GM06990 (cell line): ENCODE measurements around the gene GREB1.

ENCODE experiments used
- DNase-seq: peaks from one replicate; pipeline ENCODE4 v3.0.0-alpha.2; 2011; ENCODE audit not compliant: insufficient read length; ENCODE audit errors: extremely low read depth
- H3K27me3 ChIP-seq: replicated peaks from 2 replicates; pipeline ENCODE4 v1.6.0; 2011; ENCODE audit warnings: low read length; ENCODE audit not compliant: control insufficient read depth, insufficient read depth
- H3K36me3 ChIP-seq: 2 replicates; pipeline ENCODE4 v1.5.1; 2011; ENCODE audit warnings: low read length; ENCODE audit not compliant: control insufficient read depth, insufficient read depth
- H3K4me3 ChIP-seq: replicated peaks from 2 replicates; pipeline ENCODE4 v1.5.1; 2011; ENCODE audit warnings: low read depth, mild to moderate bottlenecking, control low read depth, low read length
- TF ChIP-seq, protein P1 (sequence below): IDR thresholded peaks from 2 replicates; pipeline ENCODE4 v1.5.1; 2011; ENCODE audit warnings: low read length, control low read depth, mild to moderate bottlenecking, inconsistent platforms; ENCODE audit not compliant: insufficient read depth, poor library complexity, severe bottlenecking

Gene GREB1

DNA sequence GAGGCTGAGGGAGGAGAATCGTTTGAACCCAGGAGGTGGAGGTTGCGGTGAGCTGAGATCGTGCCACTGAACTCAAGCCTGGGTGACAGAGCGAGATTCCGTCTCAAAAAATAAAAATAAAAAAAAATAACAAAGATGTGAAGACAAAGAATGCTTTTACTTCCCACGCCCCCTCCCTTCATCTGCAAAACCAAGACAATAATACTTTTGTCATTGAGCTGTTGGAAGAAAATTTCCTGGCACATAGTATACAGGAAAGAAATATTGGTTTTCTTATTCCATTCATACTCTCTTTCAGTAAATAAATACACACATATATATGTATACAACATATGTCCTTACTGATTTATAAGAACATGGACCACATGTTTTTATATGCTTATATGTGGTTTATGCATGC, 12.2 kb downstream of the GREB1 start:
- Histone ChIP-seq H3K27me3 (no peaks in the 10 kb centered on the region; the same call in none of the 2 replicates), H3K36me3 (no peaks in the 10 kb centered on the region), H3K4me3 (no peak overlapping the region)
- TF ChIP-seq, protein P1, sequence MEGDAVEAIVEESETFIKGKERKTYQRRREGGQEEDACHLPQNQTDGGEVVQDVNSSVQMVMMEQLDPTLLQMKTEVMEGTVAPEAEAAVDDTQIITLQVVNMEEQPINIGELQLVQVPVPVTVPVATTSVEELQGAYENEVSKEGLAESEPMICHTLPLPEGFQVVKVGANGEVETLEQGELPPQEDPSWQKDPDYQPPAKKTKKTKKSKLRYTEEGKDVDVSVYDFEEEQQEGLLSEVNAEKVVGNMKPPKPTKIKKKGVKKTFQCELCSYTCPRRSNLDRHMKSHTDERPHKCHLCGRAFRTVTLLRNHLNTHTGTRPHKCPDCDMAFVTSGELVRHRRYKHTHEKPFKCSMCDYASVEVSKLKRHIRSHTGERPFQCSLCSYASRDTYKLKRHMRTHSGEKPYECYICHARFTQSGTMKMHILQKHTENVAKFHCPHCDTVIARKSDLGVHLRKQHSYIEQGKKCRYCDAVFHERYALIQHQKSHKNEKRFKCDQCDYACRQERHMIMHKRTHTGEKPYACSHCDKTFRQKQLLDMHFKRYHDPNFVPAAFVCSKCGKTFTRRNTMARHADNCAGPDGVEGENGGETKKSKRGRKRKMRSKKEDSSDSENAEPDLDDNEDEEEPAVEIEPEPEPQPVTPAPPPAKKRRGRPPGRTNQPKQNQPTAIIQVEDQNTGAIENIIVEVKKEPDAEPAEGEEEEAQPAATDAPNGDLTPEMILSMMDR: no peak
- DNase-seq: no peak

DNA sequence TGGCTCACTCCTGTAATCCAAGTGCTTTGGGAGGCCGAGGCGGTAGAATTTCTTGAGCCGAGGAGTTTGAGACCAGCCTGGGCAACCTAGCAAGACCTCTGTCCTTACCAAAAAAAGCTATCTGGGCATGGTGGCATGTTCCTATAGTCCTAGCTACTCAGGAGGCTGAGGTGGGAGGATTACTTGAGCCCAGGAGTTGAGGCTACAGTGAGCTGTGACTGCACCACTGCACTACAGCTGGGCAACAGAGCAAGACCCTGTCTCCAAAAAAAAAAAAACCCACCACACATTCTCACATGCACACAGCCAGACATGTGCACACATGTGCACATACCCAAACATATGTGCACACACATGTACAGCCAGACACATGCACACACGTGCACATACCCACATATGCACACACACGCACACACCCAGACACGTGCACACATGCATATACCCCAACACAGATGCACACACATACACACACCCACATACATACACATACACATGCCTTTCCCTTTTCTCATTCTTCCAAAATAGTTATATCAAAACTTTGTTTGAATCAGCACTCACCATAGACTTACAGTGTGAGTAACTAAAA, 14.2 kb downstream of the GREB1 start:
- H3K36me3 ChIP-seq: no peaks in the 10 kb centered on the region
- H3K4me3 ChIP-seq: no peak overlapping the region
- no peaks in the 10 kb centered on the region; the same call in 1 of the 2 replicates for H3K27me3 ChIP-seq
- DNase-seq: no peak
- TF ChIP-seq, protein P1: no peak

DNA sequence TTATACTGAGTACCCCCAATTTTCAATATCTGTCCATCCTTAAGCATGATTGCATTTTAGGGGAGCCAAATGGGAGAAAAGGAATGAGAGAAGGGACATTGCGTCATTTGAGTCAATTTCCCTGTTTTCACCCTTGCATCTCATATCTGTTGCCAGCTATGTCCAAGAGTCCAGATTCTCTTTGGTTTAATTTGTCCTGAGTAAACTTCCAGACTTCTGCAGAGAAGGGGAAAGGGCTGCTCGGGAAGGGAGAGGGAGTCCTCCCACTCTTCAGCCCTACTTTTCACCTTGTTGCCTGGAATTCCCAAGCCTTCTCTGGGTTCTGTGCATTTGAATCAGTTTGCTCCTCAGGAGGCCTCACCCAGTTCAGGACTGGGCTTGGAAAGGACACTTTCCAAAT, 16.5 kb downstream of the GREB1 start:
- no peaks in the 10 kb centered on the region for H3K36me3 ChIP-seq
- no peak for DNase-seq
- no peak overlapping the region for H3K4me3 ChIP-seq
- TF ChIP-seq, protein P1: no peak
- H3K27me3 ChIP-seq: no peaks in the 10 kb centered on the region; the same call in 1 of the 2 replicates

DNA sequence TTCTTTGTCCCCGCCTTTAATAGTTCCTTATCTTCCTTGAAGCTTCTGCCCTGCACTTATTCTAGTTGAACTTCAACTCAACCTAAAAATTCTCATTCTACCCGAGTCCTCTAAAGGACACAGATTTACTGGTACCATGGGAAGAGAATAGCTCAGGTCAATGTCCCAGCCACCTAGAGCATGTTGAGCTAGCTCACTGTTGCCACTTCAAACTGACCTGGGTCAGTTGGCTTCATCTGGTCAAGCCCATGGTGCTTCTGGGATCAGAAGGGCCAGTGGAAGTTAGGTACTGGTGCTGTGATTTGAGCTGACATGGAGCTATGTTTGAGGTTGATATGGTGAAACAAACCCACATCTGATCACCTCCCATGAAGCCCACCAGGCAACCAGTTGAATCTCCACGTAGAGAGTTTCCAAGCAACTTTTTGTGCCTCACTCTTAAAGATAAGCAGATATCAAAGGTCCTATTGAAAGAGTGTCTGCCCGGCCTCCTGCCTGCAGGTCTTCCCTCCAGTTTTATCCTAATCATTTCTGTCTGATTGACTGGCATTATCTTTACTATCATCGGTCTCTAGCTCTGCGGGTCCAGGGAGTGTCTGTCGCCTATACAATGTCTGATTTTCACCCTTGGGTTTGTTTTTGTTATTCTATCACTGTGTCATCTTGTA, 17.2 kb downstream of the GREB1 start:
- DNase-seq: no peak
- Histone ChIP-seq H3K27me3 (no peaks in the 10 kb centered on the region; the same call in 1 of the 2 replicates), H3K36me3 (no peaks in the 10 kb centered on the region), H3K4me3 (no peak overlapping the region)
- TF ChIP-seq, protein P1: no peak

DNA sequence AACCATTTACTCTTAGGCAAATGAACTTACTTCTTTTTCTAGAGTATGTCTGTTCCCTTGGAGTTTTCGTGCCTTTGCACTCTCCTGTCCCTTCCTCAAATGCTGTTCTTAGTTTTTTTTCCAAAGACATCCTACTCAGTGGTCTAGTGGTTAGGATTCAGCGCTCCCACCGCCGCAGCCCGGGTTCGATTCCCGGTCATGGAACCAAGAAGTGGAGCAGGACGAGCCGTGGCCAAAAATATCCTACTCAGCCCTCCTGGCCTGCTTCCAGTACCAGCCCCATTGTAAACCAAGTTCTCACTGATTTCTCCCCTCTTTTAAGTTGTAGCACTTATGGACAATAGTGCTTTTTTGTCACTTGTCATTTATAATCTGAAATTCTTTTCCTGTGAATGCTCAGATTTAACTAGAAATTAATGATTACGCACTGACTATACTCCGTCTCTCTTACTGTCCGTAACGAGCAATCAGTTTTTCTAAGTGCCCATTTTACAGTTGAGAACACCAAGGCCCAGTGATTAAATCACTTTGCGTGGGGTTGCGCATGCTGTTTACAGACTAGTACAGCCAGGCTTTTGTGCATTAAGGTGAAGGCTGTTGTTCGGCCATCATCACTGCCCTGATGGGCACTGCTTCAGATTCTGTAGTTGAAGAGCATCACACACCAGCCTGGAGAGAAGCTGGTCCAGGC, 17.9 kb downstream of the GREB1 start:
- Histone ChIP-seq H3K36me3 (no peaks in the 10 kb centered on the region), H3K4me3 (no peak overlapping the region), H3K27me3 (no peaks in the 10 kb centered on the region; the same call in 1 of the 2 replicates)
- TF ChIP-seq, protein P1: no peak
- DNase-seq: no peak
